Caki2 (cell line): ENCODE measurements around the gene SLC6A11. TPM values are rescaled to one million over a fixed set of nuclear protein-coding genes. Genes with fewer than 3 reads are reported as not detected.

ENCODE experiments used
- DNase-seq: peaks from one replicate; pipeline ENCODE4 v3.0.0-alpha.2; 2015; ENCODE audit warnings: low read depth
- in situ Hi-C: cut with HindIII; loops from 2 replicates; pipeline ENCODE4 v1.10.0; 2016; ENCODE audit warnings: low sequenced_read_pairs, low pct_unique_long_range_greater_than_20kb, mixed read lengths
- total RNA-seq: library from RNA; depleted of rRNA; stranded (reverse); fragments of >200 nt; shearing (Covaris generic); gene quantifications from 2 replicates; pipeline ENCODE4 v1.2.3, GENCODE V29; 2014; ENCODE audit warnings: low replicate concordance

The SLC6A11 gene
- total RNA-seq, 1 experiment from 2014 or later = not detected

- in situ Hi-C loops = no loop called here
Measured at GRCh38 chr3:10823516-10823818, 7.4 kb downstream of the SLC6A11 start.

GRCh38 chr3:10824468-10824867 is 8.4 kb downstream of the SLC6A11 start:
- DNase-seq = no peak
- in situ Hi-C loops = no loop called here

More at GRCh38 chr3:10823516-10823818, 7.4 kb downstream of the SLC6A11 start:
- DNase-seq = no peak

GRCh38 chr3:10833855-10834414 is 17.9 kb downstream of the SLC6A11 start:
- in situ Hi-C loops = no loop called here

GRCh38 chr3:10834951-10835350 is 18.9 kb downstream of the SLC6A11 start:
- no peak for DNase-seq

More at GRCh38 chr3:10833855-10834414, 17.9 kb downstream of the SLC6A11 start:
- no peak for DNase-seq

GRCh38 chr3:10835406-10835805 is 19.4 kb downstream of the SLC6A11 start:
- no peak for DNase-seq

More at GRCh38 chr3:10834951-10835350, 18.9 kb downstream of the SLC6A11 start:
- in situ Hi-C loops = no loop called here

GRCh38 chr3:10836676-10837075 is 20.6 kb downstream of the SLC6A11 start:
- in situ Hi-C loops = no loop called here
- DNase-seq = no peak

More at GRCh38 chr3:10835406-10835805, 19.4 kb downstream of the SLC6A11 start:
- in situ Hi-C loops = no loop called here

- in situ Hi-C loops = no loop called here
- DNase-seq = no peak
Measured at GRCh38 chr3:10837849-10838248, 21.8 kb downstream of the SLC6A11 start.

- no peak for DNase-seq
- in situ Hi-C loops = no loop called here
Measured at GRCh38 chr3:10839167-10839566, 23.1 kb downstream of the SLC6A11 start.

GRCh38 chr3:10841100-10841499 is 25.1 kb downstream of the SLC6A11 start:
- in situ Hi-C loops = no loop called here
- no peak for DNase-seq

- in situ Hi-C loops = no loop called here
- DNase-seq = no peak
Measured at GRCh38 chr3:10843378-10843777, 27.4 kb downstream of the SLC6A11 start.

- in situ Hi-C loops = no loop called here
Measured at GRCh38 chr3:10845001-10845761, 29.2 kb downstream of the SLC6A11 start.

GRCh38 chr3:10845839-10846656 is 30.0 kb downstream of the SLC6A11 start:
- no peak for DNase-seq
- in situ Hi-C loops = no loop called here

More at GRCh38 chr3:10845001-10845761, 29.2 kb downstream of the SLC6A11 start:
- DNase-seq = no peak

- in situ Hi-C loops = no loop called here
- DNase-seq = no peak
Measured at GRCh38 chr3:10846657-10846975, 30.6 kb downstream of the SLC6A11 start.

GRCh38 chr3:10848261-10848660 is 32.2 kb downstream of the SLC6A11 start:
- in situ Hi-C loops = no loop called here
- no peak for DNase-seq

- DNase-seq = no peak
- in situ Hi-C loops = no loop called here
Measured at GRCh38 chr3:10852066-10852808, 36.2 kb downstream of the SLC6A11 start.

- in situ Hi-C loops = no loop called here
- no peak for DNase-seq
Measured at GRCh38 chr3:10855083-10855870, 39.2 kb downstream of the SLC6A11 start.

- in situ Hi-C loops = no loop called here
- DNase-seq = no peak
Measured at GRCh38 chr3:10855871-10856662, 40.0 kb downstream of the SLC6A11 start.
